DND-41 (cell line): ENCODE data around the gene LTB4R2.

Source experiments
- EZH2 ChIP-seq: IDR thresholded peaks from 3 replicates; pipeline ENCODE4 v1.6.1; 2012; ENCODE audit warnings: borderline replicate concordance, low read depth, mild to moderate bottlenecking, moderate library complexity, low read length, inconsistent platforms; ENCODE audit not compliant: severe bottlenecking
- TF ChIP-seq, protein P1 (sequence below): IDR thresholded peaks from 2 replicates; pipeline ENCODE4 v1.5.1; 2012; ENCODE audit warnings: borderline replicate concordance, low read length, moderate library complexity, mild to moderate bottlenecking; ENCODE audit not compliant: poor library complexity, severe bottlenecking; ENCODE audit errors: extremely low read depth

DNA sequence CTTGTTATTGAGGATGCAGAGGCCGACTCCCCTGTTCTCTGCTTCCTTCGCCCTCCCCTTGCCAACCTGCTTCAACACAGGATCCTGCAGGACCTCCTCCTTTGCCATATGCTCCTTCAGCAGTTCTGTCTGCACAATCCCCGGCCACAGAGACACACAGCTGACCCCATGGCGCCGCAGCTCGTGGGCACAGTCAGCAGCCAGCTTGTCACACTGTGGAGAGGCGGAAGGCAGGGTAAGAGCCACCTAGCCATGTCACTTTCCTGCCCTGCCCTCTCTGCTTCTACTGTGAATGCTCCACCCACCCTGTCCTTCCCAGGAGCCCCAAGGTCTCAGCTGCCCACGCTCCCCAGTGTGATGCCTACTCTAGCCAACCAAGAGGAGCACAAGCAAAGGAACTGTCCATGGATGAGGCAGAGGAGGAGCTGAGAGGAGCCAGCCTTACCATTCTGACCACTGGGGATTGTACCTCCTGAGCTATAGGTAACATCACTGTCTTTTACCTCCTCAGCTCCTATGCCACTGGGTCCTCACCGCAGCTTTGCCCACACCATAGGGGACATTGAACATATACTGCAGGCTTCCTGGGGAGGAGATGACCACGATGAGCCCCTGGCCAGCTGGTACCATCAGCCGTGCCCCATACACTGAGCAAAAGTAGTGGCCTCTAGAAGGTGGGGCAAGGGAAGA lies 17.7 kb upstream of the LTB4R2 start:
- TF ChIP-seq, protein P1, sequence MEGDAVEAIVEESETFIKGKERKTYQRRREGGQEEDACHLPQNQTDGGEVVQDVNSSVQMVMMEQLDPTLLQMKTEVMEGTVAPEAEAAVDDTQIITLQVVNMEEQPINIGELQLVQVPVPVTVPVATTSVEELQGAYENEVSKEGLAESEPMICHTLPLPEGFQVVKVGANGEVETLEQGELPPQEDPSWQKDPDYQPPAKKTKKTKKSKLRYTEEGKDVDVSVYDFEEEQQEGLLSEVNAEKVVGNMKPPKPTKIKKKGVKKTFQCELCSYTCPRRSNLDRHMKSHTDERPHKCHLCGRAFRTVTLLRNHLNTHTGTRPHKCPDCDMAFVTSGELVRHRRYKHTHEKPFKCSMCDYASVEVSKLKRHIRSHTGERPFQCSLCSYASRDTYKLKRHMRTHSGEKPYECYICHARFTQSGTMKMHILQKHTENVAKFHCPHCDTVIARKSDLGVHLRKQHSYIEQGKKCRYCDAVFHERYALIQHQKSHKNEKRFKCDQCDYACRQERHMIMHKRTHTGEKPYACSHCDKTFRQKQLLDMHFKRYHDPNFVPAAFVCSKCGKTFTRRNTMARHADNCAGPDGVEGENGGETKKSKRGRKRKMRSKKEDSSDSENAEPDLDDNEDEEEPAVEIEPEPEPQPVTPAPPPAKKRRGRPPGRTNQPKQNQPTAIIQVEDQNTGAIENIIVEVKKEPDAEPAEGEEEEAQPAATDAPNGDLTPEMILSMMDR, result no peak
- TF ChIP-seq EZH2, result no peak
